ENCODE results near the gene ABTB2.
"Not testable (repeated sequence)": the region's sequence is repeated elsewhere in the genome, so short reads cannot be mapped to it uniquely, and the experiment has no call there.

ABTB2 gene

GRCh38 chr11:34357701-34358257 is at the start of gene ABTB2:
TSS of gene ABTB2 (minus strand) at chr11:34358010.
- peak; percentile 85 to 93 for DNase-seq (ENCODE audit: low read depth in 2 of 2)

GRCh38 chr11:34407121-34407813 is 49.5 kb upstream of the ABTB2 start:
- DNase-seq (ENCODE audit: low read depth in 2 of 2), result no peak

GRCh38 chr11:34406413-34406812 is 48.6 kb upstream of the ABTB2 start:
- no peak for DNase-seq (ENCODE audit: low read depth in 2 of 2)

- DNase-seq (ENCODE audit: low read depth in 2 of 2), result no peak
These were observed 47.5 kb upstream of the ABTB2 start for GRCh38 chr11:34405079-34405858.

- no peak for DNase-seq (ENCODE audit: low read depth in 2 of 2)
These were observed 46.5 kb upstream of the ABTB2 start for GRCh38 chr11:34404280-34404679.

GRCh38 chr11:34403431-34403830 is 45.6 kb upstream of the ABTB2 start:
- DNase-seq (ENCODE audit: low read depth in 2 of 2), result no peak

- DNase-seq (ENCODE audit: low read depth in 2 of 2), result no peak
These were observed 40.0 kb upstream of the ABTB2 start for GRCh38 chr11:34397811-34398210.

- no peak for DNase-seq (ENCODE audit: low read depth in 2 of 2)
These were observed 39.3 kb upstream of the ABTB2 start for GRCh38 chr11:34397120-34397519.

GRCh38 chr11:34395916-34396550 is 38.2 kb upstream of the ABTB2 start:
- no peak for DNase-seq (ENCODE audit: low read depth in 2 of 2)

- DNase-seq (ENCODE audit: low read depth in 2 of 2), result no peak
These were observed 37.0 kb upstream of the ABTB2 start for GRCh38 chr11:34394771-34395300.

GRCh38 chr11:34387653-34388052 is 29.8 kb upstream of the ABTB2 start:
- no peak for DNase-seq (ENCODE audit: low read depth in 2 of 2)

GRCh38 chr11:34386356-34386755 is 28.5 kb upstream of the ABTB2 start:
- DNase-seq (ENCODE audit: low read depth in 2 of 2), result not testable (repeated sequence)

- no peak for DNase-seq (ENCODE audit: low read depth in 2 of 2)
These were observed 24.9 kb upstream of the ABTB2 start for GRCh38 chr11:34382532-34383276.

GRCh38 chr11:34381775-34382174 is 24.0 kb upstream of the ABTB2 start:
- no peak for DNase-seq (ENCODE audit: low read depth in 2 of 2)

GRCh38 chr11:34380696-34381095 is 22.9 kb upstream of the ABTB2 start:
- no peak for DNase-seq (ENCODE audit: low read depth in 2 of 2)

- DNase-seq (ENCODE audit: low read depth in 2 of 2), result no peak
These were observed 21.7 kb upstream of the ABTB2 start for GRCh38 chr11:34379539-34379938.

- no peak for DNase-seq (ENCODE audit: low read depth in 2 of 2)
These were observed 21.3 kb upstream of the ABTB2 start for GRCh38 chr11:34379079-34379478.

- DNase-seq (ENCODE audit: low read depth in 2 of 2), result no peak
These were observed 15.9 kb upstream of the ABTB2 start for GRCh38 chr11:34373727-34374126.

- no peak for DNase-seq (ENCODE audit: low read depth in 2 of 2)
These were observed 8.7 kb upstream of the ABTB2 start for GRCh38 chr11:34366522-34366921.

GRCh38 chr11:34364102-34364501 is 6.3 kb upstream of the ABTB2 start:
- DNase-seq (ENCODE audit: low read depth in 2 of 2), result no peak

GRCh38 chr11:34363363-34364084 is 5.7 kb upstream of the ABTB2 start:
- DNase-seq (ENCODE audit: low read depth in 2 of 2), result no peak
